Esophagus squamous epithelium (tissue), 5 donors: ENCODE measurements around the gene SIX5. TPM values are rescaled to one million over a fixed set of nuclear protein-coding genes. Genes with fewer than 3 reads are reported as not detected.
A peak's percentile ranks its signal among the peaks of the same experiment; 100 is the strongest.

Experiments used
- DNase-seq: peaks from one replicate; lab custom pipeline; 2025; lab: John Stamatoyannopoulos, UW
- H3K27ac ChIP-seq, 4 donors: fragments of 200-600 bp; sonication (generic); one replicate each; pipeline ENCODE4 v1.5.1; 2016 to 2019; ENCODE audit warnings: mild to moderate bottlenecking in 1 of 4
- H3K27me3 ChIP-seq, 4 donors: fragments of 200-600 bp; sonication (generic); 1 replicate in 3 of 4; 2 replicates in 1 of 4; pipeline versions ENCODE4 v1.5.1 to v1.6.0; 2017 to 2021; ENCODE audit warnings: antibody characterized with exemption in 1 of 4
- H3K36me3 ChIP-seq, 3 donors: fragments of 200-600 bp; sonication (generic); one replicate each; pipeline ENCODE4 v1.5.1; 2016 to 2019
- H3K4me1 ChIP-seq, 3 donors: fragments of 200-600 bp; sonication (generic); one replicate each; pipeline ENCODE4 v1.5.1; 2017 to 2019
- H3K4me3 ChIP-seq, 4 donors: fragments of 200-600 bp; sonication (generic); 1 replicate in 3 of 4; 2 replicates in 1 of 4; pipeline ENCODE4 v1.5.1; 2016 to 2019; ENCODE audit warnings: mild to moderate bottlenecking in 2 of 4, moderate library complexity in 1 of 4
- H3K9me3 ChIP-seq, 3 donors: fragments of 200-600 bp; sonication (generic); one replicate each; pipeline ENCODE4 v1.5.1; 2016 to 2019
- POLR2A ChIP-seq, 4 donors: fragments of 450-650 bp; IDR thresholded peaks; one replicate each; pipeline ENCODE4 v1.6.1; 2017; ENCODE audit warnings: antibody characterized with exemption in 4 of 4, mild to moderate bottlenecking in 4 of 4, moderate library complexity in 3 of 4
- WGBS, 2 donors: methylation state at CpG; one replicate each; pipeline ENCODE4 v1.1.5; 2018; 5-methylcytosine and 5-hydroxymethylcytosine counted together
- intact Hi-C: fragments of 100-400 bp; cut with DNase I; formaldehyde crosslinking; loops from one replicate; pipeline ENCODE4 v1.15.0; 2022
- total RNA-seq, 4 donors: library from RNA; depleted of rRNA; stranded (reverse); fragments of >200 nt; gene quantifications; one replicate each; pipeline ENCODE4 v1.1.0, GENCODE V29; 2016
- TF ChIP-seq, protein P1 (sequence below), 6 experiments: fragments of 450-650 bp in 4 of 6; fragments of 200-600 bp in 2 of 6; sonication (generic) in 2 of 6; IDR thresholded peaks; one replicate each; pipeline ENCODE4 v1.5.1; 2016 to 2019; ENCODE audit warnings: antibody characterized with exemption in 6 of 6, mild to moderate bottlenecking in 4 of 6, moderate library complexity in 4 of 6
- donor health status: DM: yes; HTN: yes; CAD: no.

The SIX5 gene
- total RNA-seq, 4 donors from 2014 or later = 5.8 to 13.5 (median 10.1) TPM

DNA sequence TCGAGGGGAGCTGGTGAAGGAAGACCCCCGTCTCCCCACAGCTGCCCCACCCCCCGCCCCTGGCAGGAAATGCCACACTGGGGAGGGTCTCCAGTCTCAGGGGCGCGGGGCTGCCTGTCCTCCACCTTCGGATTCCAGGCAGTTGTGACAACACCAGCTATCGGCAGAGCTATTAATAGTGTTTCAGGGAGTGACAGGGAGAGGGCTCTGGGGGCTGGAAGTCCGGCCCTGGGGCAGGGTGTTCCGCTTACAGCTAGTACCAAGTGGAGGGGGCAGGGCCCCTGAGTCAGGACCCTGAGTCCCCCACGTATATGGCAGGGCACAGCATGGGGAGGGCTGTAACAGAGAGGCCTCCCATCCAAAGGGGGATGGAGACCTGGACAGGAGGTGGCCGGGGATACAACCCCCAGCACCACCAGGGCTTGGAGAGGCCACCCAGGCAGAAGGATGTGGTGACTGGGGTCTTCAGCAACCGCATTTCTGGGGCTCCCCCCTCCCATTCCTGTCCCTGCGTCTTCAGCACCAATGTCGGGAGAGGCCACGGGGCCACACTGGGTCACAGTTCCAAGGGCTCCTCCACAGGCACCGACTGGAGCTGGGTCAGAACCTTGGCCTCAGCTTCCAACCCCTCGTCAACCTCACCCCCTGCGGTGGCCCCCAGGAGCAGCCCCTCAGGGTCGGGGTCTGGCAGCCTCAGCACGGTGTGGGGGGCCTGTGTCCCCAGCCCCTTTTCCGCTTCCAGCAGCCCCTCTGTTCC lies 3.9 kb downstream of the SIX5 start:
- peaks cover 20 to 66% (median 34%) of the 10 kb centered on the region in 3 donors for H3K4me1 ChIP-seq
- H3K4me3 ChIP-seq = no peak overlapping the region
- no peaks in the 10 kb centered on the region for H3K9me3 ChIP-seq
- intact Hi-C loops = loop anchor here (10.0 kb wide), 1 partner anchor 50 kb away; no protein-coding TSS in a partner anchor
- H3K27ac ChIP-seq = peak overlapping the region in 3 of 4 donors; percentile 96 to 98 (median 97)
- DNase-seq = no peak
- 59 to 63% methylated on average over 8 to 13 of the region's 21 CpGs for WGBS, 2 donors
- peaks cover 0 to 13% (median 0%) of the 10 kb centered on the region in 3 donors for H3K36me3 ChIP-seq
- TF ChIP-seq POLR2A (IDR thresholded peaks at IDR 0.05) = no peak
- TF ChIP-seq, protein P1, sequence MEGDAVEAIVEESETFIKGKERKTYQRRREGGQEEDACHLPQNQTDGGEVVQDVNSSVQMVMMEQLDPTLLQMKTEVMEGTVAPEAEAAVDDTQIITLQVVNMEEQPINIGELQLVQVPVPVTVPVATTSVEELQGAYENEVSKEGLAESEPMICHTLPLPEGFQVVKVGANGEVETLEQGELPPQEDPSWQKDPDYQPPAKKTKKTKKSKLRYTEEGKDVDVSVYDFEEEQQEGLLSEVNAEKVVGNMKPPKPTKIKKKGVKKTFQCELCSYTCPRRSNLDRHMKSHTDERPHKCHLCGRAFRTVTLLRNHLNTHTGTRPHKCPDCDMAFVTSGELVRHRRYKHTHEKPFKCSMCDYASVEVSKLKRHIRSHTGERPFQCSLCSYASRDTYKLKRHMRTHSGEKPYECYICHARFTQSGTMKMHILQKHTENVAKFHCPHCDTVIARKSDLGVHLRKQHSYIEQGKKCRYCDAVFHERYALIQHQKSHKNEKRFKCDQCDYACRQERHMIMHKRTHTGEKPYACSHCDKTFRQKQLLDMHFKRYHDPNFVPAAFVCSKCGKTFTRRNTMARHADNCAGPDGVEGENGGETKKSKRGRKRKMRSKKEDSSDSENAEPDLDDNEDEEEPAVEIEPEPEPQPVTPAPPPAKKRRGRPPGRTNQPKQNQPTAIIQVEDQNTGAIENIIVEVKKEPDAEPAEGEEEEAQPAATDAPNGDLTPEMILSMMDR (IDR thresholded peaks at IDR 0.05) = no peak
- peaks cover 0 to 8% (median 0%) of the 10 kb centered on the region in 4 donors for H3K27me3 ChIP-seq

DNA sequence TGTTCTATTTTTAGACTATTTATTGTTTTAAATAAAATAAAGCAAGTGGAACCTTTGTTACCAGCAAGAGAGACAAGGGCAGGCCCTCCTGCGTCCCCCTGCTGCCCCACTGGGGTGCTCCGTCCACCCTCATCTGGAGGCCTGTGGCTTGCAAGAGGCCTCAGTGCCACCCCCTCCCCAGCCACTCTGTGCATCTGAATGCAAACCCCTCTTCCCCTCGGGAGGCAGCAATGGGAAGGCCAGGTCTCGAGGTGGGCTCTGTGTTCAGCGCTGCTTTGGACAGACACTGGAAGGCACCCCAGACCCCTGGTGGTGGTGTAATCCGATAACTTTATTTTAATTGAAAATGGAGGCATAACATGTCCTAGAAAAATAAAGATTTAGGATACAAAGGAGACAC lies 4.6 kb downstream of the SIX5 start:
- H3K27me3 ChIP-seq = peaks cover 0 to 8% (median 0%) of the 10 kb centered on the region in 4 donors
- H3K36me3 ChIP-seq = peaks cover 0 to 13% (median 0%) of the 10 kb centered on the region in 3 donors
- peak overlapping the region in 3 of 4 donors; percentile 96 to 98 (median 97) for H3K27ac ChIP-seq
- intact Hi-C loops = loop anchor here (10.0 kb wide), 1 partner anchor 50 kb away; no protein-coding TSS in a partner anchor
- H3K4me3 ChIP-seq = no peak overlapping the region
- no peaks in the 10 kb centered on the region for H3K9me3 ChIP-seq
- 68 to 90% methylated on average over 2 of the region's 6 CpGs for WGBS, 2 donors
- DNase-seq = no peak
- TF ChIP-seq, protein P1 (IDR thresholded peaks at IDR 0.05) = no peak
- no peak for TF ChIP-seq POLR2A (IDR thresholded peaks at IDR 0.05)
- peaks cover 20 to 60% (median 34%) of the 10 kb centered on the region in 3 donors for H3K4me1 ChIP-seq

DNA sequence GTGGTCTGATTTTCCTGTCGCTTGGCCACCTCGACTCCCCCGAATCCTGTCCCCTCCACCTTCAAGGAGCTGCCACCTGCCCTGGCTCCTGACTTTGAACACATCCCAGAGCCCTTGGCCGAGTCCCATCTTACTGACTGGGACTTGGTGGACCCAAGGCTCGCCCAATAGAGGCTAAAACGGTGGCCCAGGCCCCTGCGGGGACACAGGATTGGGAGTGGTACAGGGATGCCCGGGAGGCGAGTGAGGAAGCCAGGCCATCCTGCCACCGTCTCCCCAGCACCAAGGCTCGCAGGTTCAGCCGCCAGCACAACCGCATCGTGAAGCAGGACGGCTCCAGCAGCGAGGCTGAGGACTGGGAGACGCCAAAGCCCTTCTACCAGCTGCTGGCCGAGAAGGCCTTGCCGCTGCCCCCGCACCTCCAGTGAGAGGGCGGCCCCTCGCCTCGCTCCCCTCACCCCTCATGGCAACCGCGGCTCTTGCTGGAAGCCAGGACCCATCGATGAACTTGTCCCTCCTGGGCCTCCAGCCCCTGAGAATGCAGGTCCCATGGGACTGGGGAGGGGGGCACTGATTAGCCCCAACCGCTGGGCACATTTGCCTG lies 5.3 kb downstream of the SIX5 start:
- Histone ChIP-seq H3K4me3 (no peak overlapping the region), H3K27me3 (peaks cover 0 to 12% (median 0%) of the 10 kb centered on the region in 4 donors), H3K9me3 (no peaks in the 10 kb centered on the region), H3K4me1 (peaks cover 20 to 60% (median 34%) of the 10 kb centered on the region in 3 donors), H3K27ac (peak overlapping the region in 2 of 4 donors; percentile 96 to 98), H3K36me3 (peaks cover 0 to 13% (median 0%) of the 10 kb centered on the region in 3 donors)
- intact Hi-C loops = loop anchor here (10.0 kb wide), 1 partner anchor 49 kb away; no protein-coding TSS in a partner anchor
- DNase-seq = no peak
- WGBS, 2 donors = 49 to 53% methylated on average over 4 to 16 of the region's 27 CpGs
- no peak for TF ChIP-seq POLR2A (IDR thresholded peaks at IDR 0.05)
- TF ChIP-seq, protein P1 (IDR thresholded peaks at IDR 0.05) = no peak

DNA sequence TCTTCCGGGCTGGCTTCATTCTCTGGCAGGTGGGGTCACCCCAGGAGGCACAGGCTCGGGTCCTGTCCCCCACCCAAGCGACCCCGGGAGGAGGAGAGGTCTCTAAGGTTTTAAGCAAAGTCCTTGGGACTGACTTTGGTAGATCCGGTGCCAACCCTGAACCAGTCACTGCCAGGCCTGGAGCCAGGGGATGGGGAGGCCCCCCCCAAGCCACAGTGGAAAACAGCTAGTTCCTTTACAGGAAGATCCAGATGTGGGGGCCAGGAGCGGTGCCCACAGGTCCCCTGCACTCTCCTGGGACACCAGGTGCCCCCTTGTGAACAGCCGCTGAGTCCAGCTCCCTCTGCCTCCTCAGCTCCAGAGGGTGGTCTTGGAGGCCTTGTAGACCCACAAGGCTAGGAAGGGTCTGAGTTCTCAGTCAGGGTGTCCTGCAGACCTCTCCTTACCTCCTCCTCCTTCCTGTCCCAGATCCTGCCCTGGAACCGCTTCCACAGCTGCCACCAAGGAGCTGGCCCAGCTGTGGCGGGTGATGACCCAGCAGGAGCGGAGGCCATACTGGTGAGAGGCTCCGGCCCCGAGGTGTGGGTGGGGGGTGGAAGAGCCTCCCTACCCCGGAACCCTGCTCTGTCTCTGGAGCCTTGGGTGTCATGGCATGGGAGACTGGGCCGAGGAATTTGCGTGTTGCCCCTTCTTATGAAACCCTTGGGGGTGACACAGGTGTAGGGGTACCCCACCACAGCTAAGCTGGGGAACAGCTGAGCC lies 6.0 kb downstream of the SIX5 start:
- no peak overlapping the region for H3K27ac ChIP-seq
- WGBS, 2 donors = 70 to 92% methylated on average over 4 to 7 of the region's 15 CpGs
- intact Hi-C loops = loop anchor here (10.0 kb wide), 1 partner anchor 48 kb away; no protein-coding TSS in a partner anchor

More for the DNA sequence above, 6.0 kb downstream of the SIX5 start:
- Histone ChIP-seq H3K4me3 (no peak overlapping the region), H3K27me3 (peaks cover 0 to 15% (median 0%) of the 10 kb centered on the region in 4 donors), H3K36me3 (peaks cover 0 to 13% (median 0%) of the 10 kb centered on the region in 3 donors), H3K9me3 (no peaks in the 10 kb centered on the region), H3K4me1 (peaks cover 20 to 59% (median 34%) of the 10 kb centered on the region in 3 donors)
- no peak for DNase-seq
- TF ChIP-seq POLR2A (IDR thresholded peaks at IDR 0.05) = no peak
- TF ChIP-seq, protein P1 (IDR thresholded peaks at IDR 0.05) = no peak
